Measurements from ENCODE around the gene ZBP1. TPM values are rescaled to one million over a fixed set of nuclear protein-coding genes. Genes with fewer than 3 reads are reported as not detected.

ZBP1 gene
- total RNA-seq, 3 donors from 2014 or later (not counting 1 experiment from before 2014, with no cell fraction given): 95.4 to 99.7 (median 97.8) TPM

DNA sequence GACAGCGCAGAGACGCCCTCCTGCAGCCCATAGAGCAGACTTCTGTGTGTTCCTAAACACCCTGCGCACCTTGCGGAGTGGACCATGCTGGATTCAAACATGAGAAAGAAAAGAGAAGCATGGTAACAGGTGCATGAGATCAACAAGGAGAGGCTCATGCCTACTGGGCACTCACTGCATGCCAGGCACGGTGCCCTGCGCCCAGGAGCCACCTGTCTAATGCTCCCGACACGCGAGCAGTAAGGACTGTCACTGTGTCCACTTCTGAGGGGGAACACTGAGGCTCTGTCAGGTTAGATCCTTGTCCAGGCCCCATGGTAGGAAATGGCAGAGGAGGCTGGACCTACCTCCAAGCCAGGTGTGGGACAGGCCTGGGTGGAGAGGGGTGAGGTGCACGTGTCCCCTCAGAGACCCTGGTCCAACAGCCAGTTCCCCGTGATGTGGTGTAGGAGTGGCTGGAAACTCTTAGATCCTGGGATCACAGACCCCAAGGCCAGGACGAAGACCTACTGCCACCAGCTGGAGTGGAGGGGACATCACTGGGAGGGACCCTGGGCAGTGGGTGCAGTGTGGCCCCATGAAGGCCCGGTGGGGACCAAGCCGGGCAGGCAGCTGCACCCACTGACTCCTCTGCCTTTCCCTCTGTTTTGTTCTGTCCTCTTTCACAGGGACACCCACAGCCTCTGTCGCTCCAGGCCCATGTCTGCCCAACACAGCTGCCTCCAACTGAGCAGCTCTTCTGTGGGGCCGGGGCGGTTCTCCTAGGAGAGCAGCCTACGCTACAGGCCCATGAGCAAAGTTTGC, 29.5 kb downstream of the ZBP1 start:
- Histone ChIP-seq H3K36me3 (ENCODE audit: control insufficient read depth, insufficient read depth, low read length) (no peaks in the 10 kb centered on the region), H3K9me3 (ENCODE audit: control insufficient read depth, insufficient read depth, low read length) (no peaks in the 10 kb centered on the region), H3K4me3 (ENCODE audit: low read length) (no peak overlapping the region), H3K27me3 (ENCODE audit: control insufficient read depth, insufficient read depth, low read length) (no peaks in the 10 kb centered on the region), H3K4me1 (ENCODE audit: control insufficient read depth, insufficient read depth, low read length) (no peaks in the 10 kb centered on the region), H3K27ac (ENCODE audit: low read length) (no peak overlapping the region)
- Mint-ChIP-seq H3K4me1 (peaks cover 0 to 6% of the 10 kb centered on the region in 2 donors), H3K9me3 (no peaks in the 10 kb centered on the region), H3K4me3 (no peak overlapping the region), H3K27ac (no peak overlapping the region), H3K36me3 (no peaks in the 10 kb centered on the region), H3K27me3 (ENCODE audit: low read depth in 2 of 2) (peaks cover 7 to 8% of the 10 kb centered on the region in 2 donors)
- TF ChIP-seq, protein P1, sequence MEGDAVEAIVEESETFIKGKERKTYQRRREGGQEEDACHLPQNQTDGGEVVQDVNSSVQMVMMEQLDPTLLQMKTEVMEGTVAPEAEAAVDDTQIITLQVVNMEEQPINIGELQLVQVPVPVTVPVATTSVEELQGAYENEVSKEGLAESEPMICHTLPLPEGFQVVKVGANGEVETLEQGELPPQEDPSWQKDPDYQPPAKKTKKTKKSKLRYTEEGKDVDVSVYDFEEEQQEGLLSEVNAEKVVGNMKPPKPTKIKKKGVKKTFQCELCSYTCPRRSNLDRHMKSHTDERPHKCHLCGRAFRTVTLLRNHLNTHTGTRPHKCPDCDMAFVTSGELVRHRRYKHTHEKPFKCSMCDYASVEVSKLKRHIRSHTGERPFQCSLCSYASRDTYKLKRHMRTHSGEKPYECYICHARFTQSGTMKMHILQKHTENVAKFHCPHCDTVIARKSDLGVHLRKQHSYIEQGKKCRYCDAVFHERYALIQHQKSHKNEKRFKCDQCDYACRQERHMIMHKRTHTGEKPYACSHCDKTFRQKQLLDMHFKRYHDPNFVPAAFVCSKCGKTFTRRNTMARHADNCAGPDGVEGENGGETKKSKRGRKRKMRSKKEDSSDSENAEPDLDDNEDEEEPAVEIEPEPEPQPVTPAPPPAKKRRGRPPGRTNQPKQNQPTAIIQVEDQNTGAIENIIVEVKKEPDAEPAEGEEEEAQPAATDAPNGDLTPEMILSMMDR (IDR thresholded peaks at IDR 0.05): no peak
- no peak for DNase-seq
- ATAC-seq: no peak
- intact Hi-C loops (cut with micrococcal nuclease): loop anchor here (5.0 to 10.0 kb wide), 2 partner anchors 93 to 1036 kb away; no protein-coding TSS in a partner anchor
- 90% methylated on average over 18 of the region's 18 CpGs for WGBS (ENCODE audit: insufficient coverage)

DNA sequence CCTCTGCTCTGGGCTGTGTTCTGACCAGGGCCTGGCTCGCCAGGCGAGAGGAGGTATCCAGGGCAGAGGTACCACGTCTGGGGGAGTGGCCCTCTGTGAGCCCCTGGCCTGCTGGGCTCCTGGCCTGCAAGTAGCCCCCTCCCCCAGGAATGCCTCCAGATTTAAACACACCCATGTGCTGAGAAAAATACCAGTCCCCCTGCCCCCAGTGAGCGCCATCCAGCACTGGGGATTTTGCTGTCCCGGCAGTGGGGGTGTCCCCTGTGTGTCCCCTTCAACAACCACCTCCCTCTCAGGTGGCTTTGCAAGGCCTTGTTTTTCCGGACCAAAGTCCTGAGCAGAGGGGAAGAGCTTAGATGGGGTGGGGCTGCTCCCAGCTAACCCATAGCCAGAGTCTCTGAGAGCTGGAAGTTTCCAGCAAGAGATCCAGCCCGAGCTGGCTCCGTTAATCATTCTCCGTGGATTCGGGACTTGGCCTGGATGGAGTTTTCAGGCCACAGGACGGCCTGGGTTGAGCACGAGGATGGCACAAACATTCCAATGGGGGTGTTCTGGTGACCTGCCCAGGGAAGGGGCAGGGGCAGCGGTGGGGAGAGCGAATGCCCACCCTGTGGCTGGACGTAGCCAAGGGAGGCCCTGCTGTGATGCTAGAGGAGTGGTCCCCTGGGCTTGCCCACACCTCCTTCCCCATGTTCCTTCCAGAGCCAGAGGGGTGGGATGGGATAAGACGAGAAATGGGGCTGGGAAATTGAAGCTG, 30.3 kb downstream of the ZBP1 start:
- Histone ChIP-seq H3K27me3 (ENCODE audit: control insufficient read depth, insufficient read depth, low read length) (no peaks in the 10 kb centered on the region), H3K4me3 (ENCODE audit: low read length) (no peak overlapping the region), H3K27ac (ENCODE audit: low read length) (no peak overlapping the region), H3K36me3 (ENCODE audit: control insufficient read depth, insufficient read depth, low read length) (no peaks in the 10 kb centered on the region), H3K9me3 (ENCODE audit: control insufficient read depth, insufficient read depth, low read length) (no peaks in the 10 kb centered on the region), H3K4me1 (ENCODE audit: control insufficient read depth, insufficient read depth, low read length) (no peaks in the 10 kb centered on the region)
- peaks cover 0 to 6% of the 10 kb centered on the region in 2 donors for H3K4me1 Mint-ChIP-seq
- no peak overlapping the region for H3K27ac Mint-ChIP-seq
- TF ChIP-seq, protein P1 (IDR thresholded peaks at IDR 0.05): no peak
- H3K27me3 Mint-ChIP-seq (ENCODE audit: low read depth in 2 of 2): peaks cover 12 to 15% of the 10 kb centered on the region in 2 donors
- intact Hi-C loops (cut with micrococcal nuclease): loop anchor here (5.0 to 10.0 kb wide), 2 partner anchors 93 to 1035 kb away; no protein-coding TSS in a partner anchor
- no peak for ATAC-seq
- no peaks in the 10 kb centered on the region for H3K9me3 Mint-ChIP-seq
- H3K36me3 Mint-ChIP-seq: no peaks in the 10 kb centered on the region
- no peak overlapping the region for H3K4me3 Mint-ChIP-seq
- 85% methylated on average over 13 of the region's 16 CpGs for WGBS (ENCODE audit: insufficient coverage)
- no peak for DNase-seq

DNA sequence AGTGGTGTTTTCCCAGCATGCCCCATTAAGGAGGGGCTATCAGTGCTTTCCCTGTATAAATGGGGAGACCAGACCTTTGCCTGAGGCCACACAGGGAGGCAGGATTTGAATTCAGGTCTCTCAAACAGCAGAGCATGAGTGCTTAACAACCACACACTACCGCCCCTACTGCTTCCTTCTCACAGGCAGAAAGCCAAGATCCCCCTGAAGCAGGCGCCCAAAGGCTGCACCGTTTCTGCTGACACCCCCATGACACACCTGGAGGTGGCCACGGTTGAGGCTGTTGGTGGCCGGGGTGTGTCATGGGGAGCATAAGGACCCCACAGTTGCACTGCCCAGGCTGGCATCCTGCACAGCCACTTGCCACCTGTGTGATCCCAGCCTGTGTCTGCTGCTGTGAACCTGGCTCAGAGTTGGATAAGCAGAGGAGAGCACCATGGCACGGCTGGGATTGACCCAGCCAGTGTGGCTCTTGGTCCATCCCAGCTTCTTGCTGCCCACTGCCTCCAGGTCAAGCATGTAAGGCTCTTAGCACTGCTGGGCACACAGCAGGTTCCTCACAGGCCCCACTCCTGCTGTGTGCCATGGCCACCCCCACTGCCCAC, 31.0 kb downstream of the ZBP1 start:
- 80% methylated on average over 6 of the region's 6 CpGs for WGBS (ENCODE audit: insufficient coverage)
- Mint-ChIP-seq H3K9me3 (no peaks in the 10 kb centered on the region), H3K27me3 (ENCODE audit: low read depth in 2 of 2) (peaks cover 18 to 22% of the 10 kb centered on the region in 2 donors), H3K27ac (no peak overlapping the region), H3K4me1 (peaks cover 0 to 6% of the 10 kb centered on the region in 2 donors), H3K4me3 (no peak overlapping the region), H3K36me3 (no peaks in the 10 kb centered on the region)
- H3K27ac ChIP-seq (ENCODE audit: low read length): no peak overlapping the region
- no peaks in the 10 kb centered on the region for H3K27me3 ChIP-seq (ENCODE audit: control insufficient read depth, insufficient read depth, low read length)
- H3K4me3 ChIP-seq (ENCODE audit: low read length): no peak overlapping the region
- TF ChIP-seq, protein P1 (IDR thresholded peaks at IDR 0.05): no peak
- no peaks in the 10 kb centered on the region for H3K36me3 ChIP-seq (ENCODE audit: control insufficient read depth, insufficient read depth, low read length)
- H3K4me1 ChIP-seq (ENCODE audit: control insufficient read depth, insufficient read depth, low read length): no peaks in the 10 kb centered on the region
- H3K9me3 ChIP-seq (ENCODE audit: control insufficient read depth, insufficient read depth, low read length): no peaks in the 10 kb centered on the region
- DNase-seq: no peak
- ATAC-seq: no peak
- intact Hi-C loops (cut with micrococcal nuclease): no loop called here
